GM21360 (cell line): ENCODE data around the gene ATP9A.
"Not testable (repeated sequence)": the region's sequence is repeated elsewhere in the genome, so short reads cannot be mapped to it uniquely, and the experiment has no call there.

ENCODE experiments used
- ATAC-seq: cut with Tn5 transposase; IDR thresholded peaks from one replicate; pipeline ENCODE4 v1.9.1; 2021; ENCODE audit warnings: mild to moderate bottlenecking, moderate library complexity; ENCODE audit not compliant: unreplicated experiment

The ATP9A gene

DNA sequence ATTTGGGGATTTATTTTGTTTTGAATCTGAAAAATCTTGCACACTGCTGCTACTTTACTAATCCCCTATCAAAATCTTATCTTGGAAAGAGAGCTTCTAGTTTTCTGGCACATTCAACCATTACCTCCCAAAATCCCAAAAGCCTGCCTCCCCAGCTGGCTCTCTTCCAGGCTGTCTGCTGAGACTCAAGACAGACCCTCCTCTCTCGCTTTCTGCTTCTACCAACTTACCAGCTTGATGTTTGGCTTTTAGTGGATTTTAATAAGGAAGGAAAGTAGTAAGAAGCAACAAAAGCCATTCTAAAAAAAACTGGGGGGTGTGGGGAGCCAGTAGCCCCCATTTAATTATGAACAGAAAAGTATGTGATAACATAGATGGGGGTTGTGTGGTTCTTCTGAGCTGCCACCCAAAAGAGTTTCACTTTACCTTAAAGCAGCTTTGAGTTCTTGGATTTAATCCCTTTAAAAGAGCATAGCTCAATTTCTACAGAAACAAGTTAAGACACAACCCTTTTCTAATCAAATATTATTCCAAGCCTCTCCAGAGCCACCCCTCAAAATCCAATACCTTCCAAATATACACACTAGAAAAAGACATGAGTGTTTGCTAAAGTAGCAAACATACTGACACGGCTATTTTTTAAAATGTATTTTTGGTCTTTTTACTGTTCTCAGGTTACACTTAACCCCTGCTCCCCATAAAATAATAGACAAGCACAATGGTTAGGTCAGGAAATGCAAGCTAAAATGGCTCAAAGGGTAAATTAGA, 71.7 kb downstream of the ATP9A start:
- ATAC-seq = no peak

DNA sequence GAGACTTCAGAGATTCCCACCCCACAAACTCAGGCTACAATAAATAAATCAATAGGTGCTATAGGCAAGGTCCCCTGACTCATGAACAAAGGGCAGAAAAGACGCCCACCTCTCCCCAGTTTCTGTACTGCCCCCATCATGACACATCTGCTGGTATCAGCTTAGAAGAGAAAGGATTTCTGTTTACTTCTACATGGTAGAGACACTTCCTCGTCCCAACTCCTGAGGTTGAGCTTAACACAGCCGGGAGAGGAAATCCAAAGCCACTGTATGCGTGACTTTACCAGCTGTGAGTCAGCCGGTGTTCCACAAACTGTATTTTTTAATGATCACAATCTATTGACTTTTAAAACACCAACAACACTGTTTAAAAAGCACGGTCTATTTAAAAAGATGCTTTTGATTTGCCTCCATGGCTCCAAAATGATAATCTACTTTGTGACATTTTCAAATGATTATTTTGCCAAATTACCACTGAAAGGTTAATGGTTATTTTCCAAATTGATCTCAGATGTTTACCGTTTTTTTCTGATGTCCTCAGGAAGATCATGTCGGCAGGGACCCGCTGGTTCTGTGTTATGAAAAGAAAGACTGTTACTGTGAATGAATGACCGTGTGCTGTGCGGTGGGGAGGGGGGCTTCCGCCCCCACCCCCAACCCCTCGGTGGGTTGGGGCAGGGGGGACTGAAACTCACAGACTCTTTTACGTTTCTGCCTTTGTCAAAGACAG, 72.5 kb downstream of the ATP9A start:
- no peak for ATAC-seq

DNA sequence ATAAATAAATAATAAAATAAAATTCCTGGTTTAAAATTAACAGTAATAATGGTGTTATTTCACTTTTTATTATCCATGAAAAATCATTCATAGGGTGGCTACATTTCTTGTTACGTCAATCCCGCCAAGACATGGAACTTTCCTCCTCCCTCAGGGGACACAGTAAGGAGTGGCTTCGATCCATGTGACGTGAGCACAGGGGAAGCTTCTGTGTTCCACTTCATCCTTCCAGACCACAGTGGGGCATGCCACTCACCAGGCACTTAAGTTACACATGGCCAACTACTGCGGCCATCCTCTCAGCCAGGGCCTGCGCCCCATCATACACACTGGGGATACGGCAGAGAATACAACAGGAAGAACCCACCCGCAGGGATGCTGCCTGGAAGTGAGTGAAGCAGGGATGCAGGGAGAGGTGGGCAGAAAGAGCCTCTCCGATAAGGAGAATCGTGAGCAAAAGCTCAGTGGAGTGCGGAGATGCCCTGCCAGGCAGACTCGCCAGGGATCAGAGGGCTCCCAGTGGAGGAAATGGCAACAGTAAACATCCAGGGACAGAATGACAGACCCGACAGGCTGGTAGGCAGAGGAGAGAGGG, 75.3 kb downstream of the ATP9A start:
- no peak for ATAC-seq

DNA sequence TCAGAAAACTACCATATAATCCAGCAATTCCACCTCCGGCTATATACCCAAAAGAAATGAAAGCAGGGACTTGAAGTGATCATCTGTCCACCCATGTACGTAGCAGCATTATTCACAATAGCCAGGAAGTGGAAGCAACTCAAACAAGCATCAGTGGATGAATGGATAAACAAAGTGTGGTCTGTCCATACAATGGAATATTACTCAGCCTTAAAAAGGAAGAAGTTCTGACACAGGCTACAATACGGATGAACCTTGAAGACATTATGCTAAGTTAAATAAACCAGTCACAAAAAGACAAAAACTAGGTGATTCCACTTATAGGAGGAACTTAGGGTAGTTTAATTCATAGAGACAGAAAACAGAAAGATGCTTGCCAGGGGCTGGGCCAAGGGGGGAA, 76.5 kb downstream of the ATP9A start:
- ATAC-seq = no peak

DNA sequence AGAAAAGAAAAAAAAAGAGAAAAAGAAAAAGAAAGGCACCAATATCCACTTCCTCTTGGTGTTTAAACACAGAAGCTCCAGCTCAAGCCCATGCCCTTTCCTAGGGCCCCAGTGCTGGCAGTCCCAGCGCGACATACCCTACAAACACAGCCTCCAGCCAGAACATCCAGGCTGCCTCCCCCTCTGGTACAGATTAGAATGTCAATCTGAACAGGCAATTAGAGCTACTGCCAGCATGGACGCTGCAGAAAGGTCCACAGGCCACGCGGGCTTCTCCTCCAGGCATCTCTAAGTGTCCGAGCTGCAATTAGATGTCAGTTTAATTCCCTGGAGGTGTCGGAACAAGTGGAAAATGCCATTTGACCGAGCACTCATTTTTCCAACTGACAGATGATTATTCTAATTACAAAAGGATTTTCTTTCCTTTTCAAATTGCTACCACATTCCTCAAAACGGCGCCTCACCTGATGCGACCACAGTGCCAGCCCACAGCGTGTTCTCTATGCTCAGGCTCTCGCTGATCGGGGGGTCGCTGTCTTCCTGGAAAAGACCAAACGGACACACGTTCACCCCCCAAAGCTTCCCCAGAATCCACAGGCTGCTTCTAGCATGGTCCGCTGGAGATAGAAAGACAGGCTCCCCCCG, 79.5 kb downstream of the ATP9A start:
- ATAC-seq = no peak

DNA sequence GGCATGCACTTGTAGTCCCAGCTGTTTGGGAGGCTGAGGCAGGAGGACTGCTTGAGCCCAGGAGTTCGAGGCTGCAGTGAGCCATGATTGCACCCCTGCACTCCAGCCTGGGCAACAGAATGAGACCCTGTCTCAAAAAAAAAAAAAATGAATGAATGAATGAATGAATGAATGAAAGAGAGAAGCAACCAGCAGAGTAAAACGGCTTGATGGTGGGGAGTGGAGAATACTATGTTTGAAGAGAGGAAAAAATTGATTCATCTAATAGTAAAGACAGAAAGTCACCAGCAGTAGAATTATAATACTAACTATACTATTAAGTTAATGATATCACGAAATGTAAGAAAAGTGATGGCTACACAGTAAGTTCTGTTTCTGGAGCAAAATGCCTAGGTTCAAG, 80.6 kb downstream of the ATP9A start:
- no peak for ATAC-seq

DNA sequence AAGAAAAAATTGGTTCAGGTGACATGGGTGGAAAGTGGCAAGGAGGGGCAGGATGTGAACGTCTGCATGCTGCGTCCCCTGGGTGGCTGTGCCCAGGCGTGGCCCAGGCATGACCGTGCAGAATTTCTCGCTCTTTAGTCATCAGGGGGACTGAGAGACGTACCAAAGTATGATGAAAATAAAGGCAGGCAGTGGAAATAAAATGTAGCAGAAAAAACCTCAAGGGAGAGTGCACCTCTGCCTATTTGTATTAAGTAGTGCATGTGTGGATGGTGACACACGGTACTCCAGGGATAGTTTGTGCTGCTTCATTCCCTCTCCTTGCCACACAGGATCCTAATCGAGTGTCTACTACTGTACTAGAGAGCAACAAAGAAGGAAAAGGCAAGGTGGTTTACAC, 81.1 kb downstream of the ATP9A start:
- ATAC-seq = no peak

DNA sequence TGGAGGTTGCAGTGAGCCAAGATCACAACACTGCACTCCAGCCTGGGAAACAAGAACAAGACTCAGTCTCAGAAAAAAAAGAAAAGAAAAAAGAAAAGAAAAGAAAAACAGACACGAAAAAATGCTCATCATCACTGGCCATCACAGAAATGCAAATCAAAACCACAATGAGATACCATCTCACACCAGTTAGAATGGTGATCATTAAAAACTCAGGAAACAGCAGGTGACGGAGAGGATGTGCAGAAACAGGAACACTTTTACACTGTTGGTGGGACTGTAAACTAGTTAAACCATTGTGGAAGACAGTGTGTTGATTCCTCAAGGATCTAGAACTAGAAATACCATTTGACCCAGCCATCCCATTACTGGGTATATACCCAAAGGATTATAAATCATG, 82.7 kb downstream of the ATP9A start:
- not testable (repeated sequence) for ATAC-seq

DNA sequence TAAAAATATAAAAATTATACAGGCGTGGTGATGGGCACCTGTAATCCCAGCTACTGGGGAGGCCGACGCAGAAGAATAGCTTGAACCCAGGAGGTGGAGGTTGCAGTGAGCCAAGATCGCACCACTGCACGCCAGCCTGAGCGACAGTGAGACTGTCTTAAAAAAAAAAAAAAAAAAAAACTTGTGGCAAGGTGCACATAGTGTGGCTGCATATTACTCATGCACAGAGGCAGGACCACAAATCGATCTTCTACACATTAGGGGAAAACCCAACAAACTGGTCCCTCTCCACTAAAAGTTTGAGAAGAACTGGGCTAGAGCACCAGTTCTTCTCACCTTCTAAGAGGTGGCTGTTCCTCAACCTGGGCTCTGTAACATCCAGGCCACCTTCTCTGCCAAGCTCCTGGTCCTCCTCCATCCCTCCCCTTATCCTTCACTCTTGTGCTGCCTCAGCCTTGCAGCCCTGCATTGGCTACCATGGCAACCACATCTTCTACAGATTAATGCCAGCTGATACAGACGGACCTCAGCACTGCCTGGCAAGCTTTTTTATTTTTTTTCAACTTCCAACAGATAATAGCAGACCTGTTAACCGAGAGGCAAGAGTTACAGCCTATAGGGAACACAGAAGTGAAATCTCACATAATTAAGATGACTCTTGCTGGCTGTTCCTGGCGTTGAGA, 88.0 kb downstream of the ATP9A start:
- no peak for ATAC-seq

DNA sequence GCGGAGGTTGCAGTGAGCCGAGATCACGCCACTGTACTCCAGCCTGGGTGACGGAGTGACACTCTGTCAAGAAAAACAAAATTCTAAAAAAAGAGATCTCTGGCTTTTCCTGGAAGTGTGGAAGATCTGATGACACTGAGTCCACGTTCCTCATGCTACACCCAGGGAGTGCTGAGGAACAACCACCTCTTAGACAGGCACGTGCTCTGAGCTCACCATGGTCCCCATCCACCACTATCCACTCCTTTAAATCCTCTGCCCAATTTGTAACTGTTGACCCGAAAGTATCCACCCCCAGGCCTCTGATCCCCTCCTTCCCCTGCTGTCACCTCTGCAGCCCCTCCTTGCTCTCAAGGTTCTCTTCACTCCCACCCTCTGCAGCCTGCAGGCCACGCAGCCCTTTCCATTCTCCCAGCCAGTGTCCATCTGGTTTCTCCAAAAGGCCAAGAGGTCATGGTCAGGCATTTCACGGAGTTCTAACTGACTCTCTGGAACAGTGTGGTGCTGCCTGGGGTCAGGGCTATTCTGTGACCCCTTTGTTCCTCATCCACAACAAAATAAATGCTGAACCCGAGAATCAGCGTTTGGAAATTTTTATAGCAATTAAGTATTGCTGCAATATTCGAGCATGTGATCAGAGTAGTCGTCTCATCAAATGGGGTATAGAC, 88.8 kb downstream of the ATP9A start:
- no peak for ATAC-seq

DNA sequence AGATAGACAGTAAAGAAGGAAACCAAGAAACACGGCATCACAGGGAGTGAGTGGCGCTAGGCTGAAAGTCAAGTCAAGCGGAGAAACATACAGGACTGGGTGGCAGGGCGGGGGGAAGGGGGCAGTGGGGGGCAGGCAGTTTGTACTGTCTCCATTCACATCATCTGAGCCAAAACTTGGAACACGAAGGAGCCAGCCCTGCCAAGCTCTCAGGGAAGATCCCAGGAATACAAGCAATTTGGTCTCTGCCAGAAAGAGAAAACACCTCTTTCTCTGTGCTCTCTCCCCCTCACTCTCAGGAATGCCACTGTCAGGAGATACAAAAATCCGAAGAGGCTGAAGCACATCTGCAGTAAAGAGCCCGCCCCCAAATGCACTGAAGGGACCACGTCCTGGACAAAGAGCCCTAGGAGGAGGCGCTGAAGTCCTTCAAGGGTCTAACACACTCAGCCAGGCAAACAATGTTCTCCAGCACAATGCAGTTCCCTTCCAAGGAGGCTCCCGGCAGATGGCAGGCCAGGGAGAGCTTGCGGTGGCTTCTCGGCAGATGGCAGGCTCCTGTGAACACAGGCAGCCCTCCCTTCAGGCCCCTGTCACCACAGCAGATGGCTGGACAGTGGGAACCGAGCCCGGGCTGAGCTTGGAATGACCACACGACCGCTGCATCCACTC, 90.0 kb downstream of the ATP9A start:
- ATAC-seq = no peak

DNA sequence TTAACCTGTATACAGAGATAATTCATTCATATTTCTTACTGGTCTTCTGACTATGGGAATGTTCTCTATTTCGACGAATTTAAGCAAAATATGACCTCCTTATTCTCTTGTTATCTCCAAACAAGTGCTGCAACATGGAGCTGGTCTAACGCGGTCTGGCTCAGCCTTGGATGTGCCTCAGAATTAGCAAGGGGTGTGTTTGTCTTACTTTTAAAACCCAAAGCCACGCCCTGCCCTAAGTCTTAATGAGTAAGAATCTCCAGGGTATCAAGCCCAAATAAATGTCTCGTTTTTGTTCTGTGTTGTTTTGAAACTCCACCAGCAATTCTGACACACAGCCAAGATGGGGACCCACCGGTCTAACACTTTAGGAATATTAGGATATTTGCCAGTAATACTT, 99.2 kb downstream of the ATP9A start:
- no peak for ATAC-seq

DNA sequence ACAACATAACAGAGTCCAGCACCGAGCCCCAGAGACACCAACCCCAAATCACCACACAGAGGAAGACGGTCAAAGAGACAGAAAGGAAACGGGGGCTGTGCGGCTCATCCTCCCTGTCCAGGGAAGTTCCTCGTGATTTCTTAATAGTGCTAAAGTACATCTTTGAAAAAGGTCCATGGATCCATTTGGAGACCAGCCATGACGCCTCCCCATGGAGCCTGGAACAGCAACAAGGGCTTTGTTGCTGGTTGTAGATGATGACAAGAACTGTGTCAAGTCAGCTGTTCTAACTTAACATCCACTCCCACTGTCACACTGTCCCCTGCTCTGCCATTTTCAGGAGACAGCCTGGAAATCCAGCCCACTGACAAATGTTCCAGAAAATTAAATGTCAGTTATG, 99.7 kb downstream of the ATP9A start:
- ATAC-seq = no peak

DNA sequence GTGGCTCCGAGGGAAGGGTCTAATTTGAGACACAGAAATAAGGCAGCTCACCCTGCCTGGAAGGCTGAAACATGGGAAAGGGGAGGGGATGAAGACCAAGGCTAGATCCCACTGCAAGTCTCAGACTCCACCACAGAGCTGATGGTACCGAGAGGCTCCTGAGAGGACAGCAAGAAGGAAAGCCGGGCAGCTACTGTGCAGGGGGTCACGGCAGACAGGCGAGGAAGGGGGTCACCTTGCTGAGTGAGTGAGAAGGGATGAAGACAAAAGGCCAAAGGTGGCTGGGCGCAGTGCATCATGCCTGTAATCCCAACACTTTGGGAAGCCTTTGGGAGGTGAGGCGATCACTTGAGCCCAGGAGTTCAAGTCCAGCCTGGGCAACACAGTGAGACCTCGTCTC, 100.7 kb downstream of the ATP9A start:
- no peak for ATAC-seq

DNA sequence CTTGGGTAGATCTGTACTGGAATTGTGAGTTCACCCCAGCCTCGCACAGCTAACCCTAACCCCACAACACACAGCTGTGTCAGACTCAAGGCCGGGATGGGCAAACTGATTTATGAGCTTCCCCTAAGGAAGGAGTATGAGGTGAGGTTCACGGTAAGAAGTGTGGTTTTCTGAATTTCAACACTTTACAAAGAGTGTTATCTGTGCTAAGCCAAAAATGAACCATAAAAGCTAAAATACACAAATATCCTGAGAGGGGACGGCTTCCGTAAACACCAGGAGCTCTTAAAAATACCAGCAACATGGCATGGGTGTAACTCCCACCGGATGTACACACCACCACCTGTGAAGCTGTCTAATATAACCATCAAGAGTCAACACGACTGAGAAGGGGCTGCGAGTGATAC, 101.2 kb downstream of the ATP9A start:
- no peak for ATAC-seq

DNA sequence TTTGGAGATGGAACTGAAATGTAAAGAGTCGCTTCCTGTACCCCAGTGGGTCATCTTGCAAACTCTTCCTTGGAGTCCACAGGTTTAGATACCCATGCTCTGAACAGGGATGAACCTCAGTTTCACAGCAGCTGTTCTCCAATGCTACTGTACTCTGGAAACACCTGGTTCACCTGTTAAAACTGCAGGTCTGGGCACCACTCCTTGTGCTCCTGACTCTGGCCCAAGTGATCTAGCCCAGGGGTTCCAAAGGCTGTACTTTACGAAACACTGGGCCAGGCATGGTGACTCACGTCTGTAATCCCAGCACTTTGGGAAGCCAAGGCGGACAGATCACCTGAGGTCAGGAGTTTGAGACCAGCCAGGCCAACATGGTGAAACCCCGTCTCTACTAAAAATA, 102.1 kb downstream of the ATP9A start:
- ATAC-seq = no peak

DNA sequence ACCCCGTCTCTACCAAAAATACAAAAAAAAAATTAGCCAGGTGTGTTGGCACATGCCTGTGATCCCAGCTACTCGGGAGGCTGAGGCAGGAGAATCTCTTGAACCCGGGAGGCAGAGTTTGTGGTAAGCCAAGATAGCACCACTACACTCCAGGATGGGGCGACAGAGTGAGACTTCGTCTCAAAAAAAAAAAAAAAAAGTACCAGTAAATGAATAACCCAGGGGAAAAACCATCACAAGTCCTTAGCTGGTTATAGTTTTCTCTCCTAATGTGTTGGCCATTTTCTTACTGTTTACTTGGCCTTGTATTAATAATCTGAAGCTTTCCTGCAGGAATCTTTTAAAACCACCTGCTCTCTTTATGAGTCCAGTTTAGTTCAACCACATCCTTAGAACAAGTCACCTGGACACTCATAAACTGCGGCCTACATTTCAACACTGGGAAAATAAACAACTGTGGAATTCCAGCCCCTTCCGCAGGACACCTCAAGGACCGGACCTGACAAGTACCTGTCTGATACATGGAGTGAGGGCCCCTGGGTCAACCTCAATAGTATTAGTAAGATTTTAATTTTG, 102.6 kb downstream of the ATP9A start:
- no peak for ATAC-seq

DNA sequence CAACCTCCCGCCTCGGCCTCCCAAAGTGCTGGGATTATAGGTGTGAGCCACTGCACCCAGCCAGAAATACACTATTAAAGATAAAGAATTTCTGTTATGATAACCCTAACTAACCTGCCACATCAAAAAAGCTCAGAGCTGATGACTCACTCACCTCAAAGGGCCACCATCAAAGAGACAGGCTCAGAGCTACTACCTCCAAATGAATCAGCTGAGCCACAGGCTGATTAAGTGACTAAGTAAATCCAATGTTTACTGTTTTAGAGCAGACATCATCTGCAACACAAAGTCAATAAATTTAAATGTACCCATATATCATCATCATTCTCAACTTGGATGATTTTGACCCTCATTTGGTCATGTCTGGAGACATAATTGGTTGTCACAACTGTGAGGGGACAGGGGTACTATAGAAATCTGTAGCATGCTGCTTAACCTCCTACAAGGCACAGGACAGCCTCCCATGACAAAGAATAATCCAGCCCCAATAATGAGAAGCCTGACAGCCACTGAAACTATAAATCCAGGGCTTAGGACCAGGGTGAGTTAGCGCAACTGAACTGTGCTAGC, 106.5 kb downstream of the ATP9A start:
- peak; percentile 77 for ATAC-seq
